HG02642 (cell line): ENCODE data around the gene FAM20C.
"Not testable (repeated sequence)": the region's sequence is repeated elsewhere in the genome, so short reads cannot be mapped to it uniquely, and the experiment has no call there.

Source experiments
- ATAC-seq: cut with Tn5 transposase; IDR thresholded peaks from one replicate; pipeline ENCODE4 v1.9.1; 2021; ENCODE audit warnings: mild to moderate bottlenecking; ENCODE audit not compliant: unreplicated experiment, poor library complexity

FAM20C gene

GRCh38 chr7:263483-264351 is 71.3 kb downstream of the FAM20C start:
- ATAC-seq = not testable (repeated sequence)

- no peak for ATAC-seq
Measured at GRCh38 chr7:264541-265191, 72.3 kb downstream of the FAM20C start.

GRCh38 chr7:265192-265997 is 73.0 kb downstream of the FAM20C start:
- ATAC-seq = no peak

- no peak for ATAC-seq
Measured at GRCh38 chr7:265998-266850, 73.9 kb downstream of the FAM20C start.

- no peak for ATAC-seq
Measured at GRCh38 chr7:266851-267840, 74.8 kb downstream of the FAM20C start.

GRCh38 chr7:268991-269390 is 76.6 kb downstream of the FAM20C start:
- no peak for ATAC-seq

GRCh38 chr7:269721-270120 is 77.3 kb downstream of the FAM20C start:
- ATAC-seq = no peak

GRCh38 chr7:270351-270983 is 78.1 kb downstream of the FAM20C start:
- no peak for ATAC-seq

GRCh38 chr7:271266-272107 is 79.1 kb downstream of the FAM20C start:
- no peak for ATAC-seq

GRCh38 chr7:272108-272615 is 79.8 kb downstream of the FAM20C start:
- ATAC-seq = no peak

- ATAC-seq = no peak
Measured at GRCh38 chr7:272631-273030, 80.3 kb downstream of the FAM20C start.

- ATAC-seq = no peak
Measured at GRCh38 chr7:273327-273726, 81.0 kb downstream of the FAM20C start.

- ATAC-seq = no peak
Measured at GRCh38 chr7:274266-274665, 81.9 kb downstream of the FAM20C start.

GRCh38 chr7:276230-276835 is 84.0 kb downstream of the FAM20C start:
- ATAC-seq = no peak

GRCh38 chr7:277228-277627 is 84.9 kb downstream of the FAM20C start:
- ATAC-seq = no peak

- no peak for ATAC-seq
Measured at GRCh38 chr7:278081-278480, 85.7 kb downstream of the FAM20C start.

GRCh38 chr7:279821-280220 is 87.5 kb downstream of the FAM20C start:
- no peak for ATAC-seq
